ENCODE data around the gene JAKMIP2. TPM values are rescaled to one million over a fixed set of nuclear protein-coding genes. Genes with fewer than 3 reads are reported as not detected.

JAKMIP2 gene
- total and polyA plus RNA-seq, 12 donors: 0.06 to 0.71 (median 0.14) TPM; not detected in 3

DNA sequence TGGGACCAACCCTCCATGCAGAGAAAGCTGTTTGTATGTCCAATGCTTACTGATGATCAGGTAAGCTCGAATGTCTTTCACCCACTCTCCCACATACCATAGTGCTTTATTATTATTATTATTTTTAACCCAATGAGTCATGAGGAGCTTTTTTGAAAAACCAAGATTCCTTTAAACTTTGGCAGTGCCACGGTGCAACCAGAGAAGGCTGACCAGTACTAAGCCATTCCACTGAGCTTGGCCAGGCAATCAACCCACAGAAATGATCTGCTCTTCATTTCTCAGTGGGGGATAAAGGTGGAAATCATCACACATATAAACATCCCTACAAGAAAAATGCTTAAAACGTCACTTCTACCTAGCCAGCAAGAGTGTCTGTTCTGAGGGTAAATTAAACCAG is 35.5 kb downstream of the JAKMIP2 start:
- TF ChIP-seq, protein P1, sequence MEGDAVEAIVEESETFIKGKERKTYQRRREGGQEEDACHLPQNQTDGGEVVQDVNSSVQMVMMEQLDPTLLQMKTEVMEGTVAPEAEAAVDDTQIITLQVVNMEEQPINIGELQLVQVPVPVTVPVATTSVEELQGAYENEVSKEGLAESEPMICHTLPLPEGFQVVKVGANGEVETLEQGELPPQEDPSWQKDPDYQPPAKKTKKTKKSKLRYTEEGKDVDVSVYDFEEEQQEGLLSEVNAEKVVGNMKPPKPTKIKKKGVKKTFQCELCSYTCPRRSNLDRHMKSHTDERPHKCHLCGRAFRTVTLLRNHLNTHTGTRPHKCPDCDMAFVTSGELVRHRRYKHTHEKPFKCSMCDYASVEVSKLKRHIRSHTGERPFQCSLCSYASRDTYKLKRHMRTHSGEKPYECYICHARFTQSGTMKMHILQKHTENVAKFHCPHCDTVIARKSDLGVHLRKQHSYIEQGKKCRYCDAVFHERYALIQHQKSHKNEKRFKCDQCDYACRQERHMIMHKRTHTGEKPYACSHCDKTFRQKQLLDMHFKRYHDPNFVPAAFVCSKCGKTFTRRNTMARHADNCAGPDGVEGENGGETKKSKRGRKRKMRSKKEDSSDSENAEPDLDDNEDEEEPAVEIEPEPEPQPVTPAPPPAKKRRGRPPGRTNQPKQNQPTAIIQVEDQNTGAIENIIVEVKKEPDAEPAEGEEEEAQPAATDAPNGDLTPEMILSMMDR (IDR thresholded peaks at IDR 0.05): no peak
- intact Hi-C loops (cut with DNase I): no loop called here
- no peaks in the 10 kb centered on the region for H3K36me3 ChIP-seq
- peaks cover 0 to 11% (median 0%) of the 10 kb centered on the region in 9 donors for H3K4me1 ChIP-seq
- no peaks in the 10 kb centered on the region for H3K9me3 ChIP-seq
- no peaks in the 10 kb centered on the region for H3K27me3 ChIP-seq
- H3K4me3 ChIP-seq: no peak overlapping the region
- no peak overlapping the region for H3K27ac ChIP-seq
- ATAC-seq (no peak), DNase-seq (no peak)
- 78 to 91% methylated on average over 3 of the region's 3 CpGs for WGBS, 2 donors

DNA sequence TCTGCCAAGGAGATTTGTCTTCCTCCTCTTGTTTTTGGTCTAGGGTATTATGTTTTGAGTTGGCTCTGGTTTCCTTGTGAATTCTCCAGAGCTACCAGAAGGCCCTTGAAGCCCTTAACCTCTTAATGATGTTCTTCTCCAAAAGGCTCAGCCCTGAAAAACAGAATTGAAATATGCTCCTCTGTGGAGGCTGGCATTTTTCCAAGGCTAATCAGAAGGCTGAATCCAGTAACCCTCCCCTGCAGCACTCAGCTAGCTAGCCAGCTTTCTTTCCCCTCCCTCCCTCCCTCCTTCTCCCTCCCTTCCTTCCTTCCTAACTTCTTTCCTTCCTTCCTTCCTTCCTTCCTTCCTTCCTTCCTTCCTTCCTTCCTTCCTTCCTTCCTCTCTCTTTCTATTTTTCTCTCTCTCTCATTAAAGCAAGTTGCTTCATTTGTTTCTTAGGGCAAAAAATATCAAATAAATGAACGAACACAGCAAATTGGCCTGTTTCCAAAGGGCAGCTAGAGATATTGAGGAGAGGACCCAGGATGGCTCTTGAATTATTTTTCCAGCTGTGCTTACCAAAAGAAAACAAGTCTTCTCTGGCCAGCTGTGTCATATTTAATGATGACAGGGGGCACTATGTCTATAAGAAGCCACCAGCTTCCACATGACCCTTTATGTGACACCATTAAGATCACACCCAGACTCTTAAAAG is 38.7 kb downstream of the JAKMIP2 start:
- Histone ChIP-seq H3K27me3 (no peaks in the 10 kb centered on the region), H3K4me3 (no peak overlapping the region), H3K36me3 (no peaks in the 10 kb centered on the region), H3K9me3 (no peaks in the 10 kb centered on the region), H3K27ac (no peak overlapping the region), H3K4me1 (peaks cover 0 to 11% (median 0%) of the 10 kb centered on the region in 9 donors)
- ATAC-seq (peak in 1 of 8 donors; percentile 33), DNase-seq (peak in 1 of 2 donors; percentile 22)
- WGBS, 2 donors: 22 to 27% methylated on average over 1 of the region's 1 CpG
- TF ChIP-seq, protein P1 (IDR thresholded peaks at IDR 0.05): no peak
- intact Hi-C loops (cut with DNase I): no loop called here

GRCh38 chr5:147743012-147743411 is 39.5 kb downstream of the JAKMIP2 start:
- no peak overlapping the region for H3K4me3 ChIP-seq
- H3K36me3 ChIP-seq: no peaks in the 10 kb centered on the region
- TF ChIP-seq, protein P1 (IDR thresholded peaks at IDR 0.05): no peak
- H3K9me3 ChIP-seq: no peaks in the 10 kb centered on the region
- no peak for DNase-seq
- intact Hi-C loops (cut with DNase I): no loop called here
- H3K27ac ChIP-seq: no peak overlapping the region
- 60 to 62% methylated on average over 2 of the region's 2 CpGs for WGBS, 2 donors
- no peak for ATAC-seq
- H3K27me3 ChIP-seq: peaks cover 0 to 3% (median 0%) of the 10 kb centered on the region in 7 donors
- peaks cover 0 to 11% (median 0%) of the 10 kb centered on the region in 9 donors for H3K4me1 ChIP-seq

DNA sequence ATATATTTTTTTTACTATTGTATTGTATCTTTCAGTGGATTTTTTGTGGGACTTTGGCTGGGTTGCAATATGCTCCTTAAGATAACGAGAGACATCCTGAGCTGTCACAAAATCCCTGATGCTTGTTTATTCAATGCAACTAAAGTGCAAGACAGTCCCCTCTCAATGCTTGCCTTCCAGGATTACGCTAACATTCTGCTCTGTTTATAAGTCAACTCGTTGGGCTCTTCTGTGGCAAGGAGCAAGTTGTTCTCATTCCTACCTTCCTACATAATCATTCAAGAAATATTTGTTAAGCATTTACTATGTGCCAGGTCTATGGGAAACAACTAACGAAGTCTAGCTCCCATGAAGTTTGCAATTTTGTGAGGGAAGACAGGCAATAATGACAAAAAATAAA is 40.4 kb downstream of the JAKMIP2 start:
- no peak overlapping the region for H3K27ac ChIP-seq
- 73 to 81% methylated on average over 4 of the region's 4 CpGs for WGBS, 2 donors
- intact Hi-C loops (cut with DNase I): no loop called here
- TF ChIP-seq, protein P1 (IDR thresholded peaks at IDR 0.05): no peak
- H3K4me3 ChIP-seq: no peak overlapping the region
- no peaks in the 10 kb centered on the region for H3K9me3 ChIP-seq
- peaks cover 0 to 11% (median 0%) of the 10 kb centered on the region in 9 donors for H3K4me1 ChIP-seq
- peaks cover 0 to 4% (median 0%) of the 10 kb centered on the region in 7 donors for H3K27me3 ChIP-seq
- no peak for DNase-seq
- H3K36me3 ChIP-seq: no peaks in the 10 kb centered on the region
- no peak for ATAC-seq
